ENCODE data around the gene GNPTAB. TPM values are rescaled to one million over a fixed set of nuclear protein-coding genes. Genes with fewer than 3 reads are reported as not detected.

The GNPTAB gene
- total and polyA plus RNA-seq, 2 of the 8 experiments (the other 6 are each of a cell fraction or from before 2014, with no cell fraction given), result 21.5 to 51.3 TPM

DNA sequence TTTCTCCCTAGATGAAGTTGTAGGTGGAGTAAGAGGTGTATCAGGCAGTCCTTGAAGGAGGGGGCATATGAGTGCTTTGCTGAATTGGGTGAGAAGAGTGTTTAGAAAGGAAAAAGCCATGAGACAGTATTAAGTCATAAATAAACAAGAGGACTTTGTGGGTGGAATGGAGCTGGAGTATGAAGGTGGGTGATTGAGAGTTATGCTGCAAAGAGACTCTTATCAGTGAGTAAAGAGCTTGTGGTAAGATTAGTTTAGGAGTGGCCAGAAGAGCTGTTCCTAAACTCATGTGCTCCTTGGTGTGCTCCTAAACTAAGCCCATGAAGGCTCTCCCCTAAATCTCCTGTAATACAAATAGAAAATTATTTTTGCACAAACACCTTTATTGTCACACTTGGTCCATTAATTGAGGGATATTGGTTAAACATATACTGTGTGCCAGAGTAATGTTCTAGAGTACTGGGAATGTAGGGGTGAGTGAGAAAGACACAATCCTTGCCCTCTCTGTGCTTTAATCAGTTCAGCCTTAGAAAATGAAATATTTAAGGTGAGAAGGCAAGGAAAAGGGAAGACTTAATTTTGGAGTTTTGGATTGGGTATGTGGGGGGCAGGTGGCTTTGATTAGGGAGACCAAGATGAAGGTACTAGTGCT, 123.5 kb downstream of the GNPTAB start:
- no peak overlapping the region for H2BK20ac ChIP-seq (ENCODE audit: low read length)
- ChIA-PET CTCF (ENCODE audit: partially characterized antibody) (no interaction called here), POLR2A (ENCODE audit: partially characterized antibody) (no interaction called here)
- H2BK12ac ChIP-seq (ENCODE audit: low read depth, low read length), result no peak overlapping the region
- H3K9me3 ChIP-seq (ENCODE audit: insufficient read depth in 2 of 2, low read depth in 1 of 2, low read length in 1 of 2), result no peaks in the 10 kb centered on the region
- no peak overlapping the region for H3K14ac ChIP-seq (ENCODE audit: insufficient read length)
- H2AK5ac ChIP-seq (ENCODE audit: low read depth, low read length), result no peak overlapping the region
- no peak overlapping the region for H2AFZ ChIP-seq (ENCODE audit: low read length)
- no peaks in the 10 kb centered on the region for H3K23me2 ChIP-seq (ENCODE audit: low read depth, low read length)
- no peak overlapping the region for H3K9ac ChIP-seq (replicated peaks in 1 of 4; ENCODE audit: extremely low read depth in 1 of 4, low read depth in 3 of 4, low read length in 3 of 4)
- no peak overlapping the region for H3K27ac ChIP-seq (ENCODE audit: low read depth, low read length)
- no peak overlapping the region for H2BK5ac ChIP-seq (ENCODE audit: low read depth, low read length)
- no peaks in the 10 kb centered on the region; a peak in 1 of 8 replicates for H3K36me3 ChIP-seq (ENCODE audit: control insufficient read depth in 2 of 4, insufficient read depth in 4 of 4, low read length in 3 of 4)
- no peak overlapping the region for H3K18ac ChIP-seq (ENCODE audit: extremely low read depth, low read length)
- TF ChIP-seq CREB1 (IDR thresholded peaks at IDR 0.05), result no peak
- H3K56ac ChIP-seq (replicated peaks; ENCODE audit: insufficient read length, low read depth, low read length), result no peak overlapping the region
- no peak overlapping the region for H2BK120ac ChIP-seq (replicated peaks; ENCODE audit: low read depth, low read length)
- H3K4me3 ChIP-seq (ENCODE audit: extremely low read depth in 1 of 4, insufficient read depth in 2 of 4, low read depth in 3 of 4, low read length in 4 of 4), result no peak overlapping the region
- H4K8ac ChIP-seq (ENCODE audit: extremely low read depth, insufficient read depth, low read length), result no peak overlapping the region
- H3K79me2 ChIP-seq (ENCODE audit: control insufficient read depth in 1 of 2, insufficient read depth in 2 of 2, low read length in 2 of 2), result peaks cover 0 to 14% of the 10 kb centered on the region in 2 experiments; a peak in 1 of 4 replicates
- H4K5ac ChIP-seq (ENCODE audit: insufficient read length, low read depth, low read length), result no peak overlapping the region
- no peak overlapping the region for H3K4me2 ChIP-seq (ENCODE audit: insufficient read depth in 1 of 2, low read depth in 2 of 2, low read length in 2 of 2)
- DNase-seq (ENCODE audit: low read depth in 1 of 2, low spot score in 2 of 2) (no peak), FAIRE-seq (no peak)
- H2BK15ac ChIP-seq (ENCODE audit: low read length), result no peak overlapping the region
- H3K27me3 ChIP-seq (replicated peaks in 1 of 4; ENCODE audit: control insufficient read depth in 3 of 4, extremely low read depth in 1 of 4, insufficient read depth in 3 of 4, low read length in 3 of 4), result no peaks in the 10 kb centered on the region
- no peaks in the 10 kb centered on the region for H4K20me1 ChIP-seq (replicated peaks in 1 of 2; ENCODE audit: control insufficient read depth in 1 of 2, insufficient read depth in 2 of 2, low read length in 2 of 2)
- no peak overlapping the region for H4K91ac ChIP-seq (replicated peaks; ENCODE audit: insufficient read length, low read length)
- no peaks in the 10 kb centered on the region for H3K79me1 ChIP-seq (ENCODE audit: low read depth, low read length)
- H3K23ac ChIP-seq (ENCODE audit: insufficient read length), result no peak overlapping the region
- H3K4me1 ChIP-seq (replicated peaks in 1 of 4; ENCODE audit: control insufficient read depth in 3 of 4, insufficient read depth in 4 of 4, low read length in 3 of 4), result peaks cover 0 to 2% (median 1%) of the 10 kb centered on the region in 4 experiments; a peak in 3 of 7 replicates
- no peak overlapping the region for H3K4ac ChIP-seq (replicated peaks; ENCODE audit: insufficient read length, low read depth, low read length)
